Uterus (tissue), 2 donors: Measurements from ENCODE around the gene MYH15.

Experiments
- POLR2A ChIP-seq, 2 donors: fragments of 450-650 bp; IDR thresholded peaks; one replicate each; pipeline ENCODE4 v1.6.1; 2016; ENCODE audit warnings: antibody characterized with exemption in 2 of 2, mild to moderate bottlenecking in 1 of 2, moderate library complexity in 1 of 2
- TF ChIP-seq, protein P1 (sequence below), 4 experiments: fragments of 200-600 bp in 2 of 4; fragments of 450-650 bp in 2 of 4; sonication (generic) in 2 of 4; IDR thresholded peaks; one replicate each; pipeline ENCODE4 v1.5.1; 2016 to 2019; ENCODE audit warnings: antibody characterized with exemption in 4 of 4, mild to moderate bottlenecking in 2 of 4, moderate library complexity in 1 of 4

GRCh38 chr3:108503722-108504121, 6.7 kb downstream of the MYH15 start:
- no peak for TF ChIP-seq POLR2A (IDR thresholded peaks at IDR 0.05)
- TF ChIP-seq, protein P1, sequence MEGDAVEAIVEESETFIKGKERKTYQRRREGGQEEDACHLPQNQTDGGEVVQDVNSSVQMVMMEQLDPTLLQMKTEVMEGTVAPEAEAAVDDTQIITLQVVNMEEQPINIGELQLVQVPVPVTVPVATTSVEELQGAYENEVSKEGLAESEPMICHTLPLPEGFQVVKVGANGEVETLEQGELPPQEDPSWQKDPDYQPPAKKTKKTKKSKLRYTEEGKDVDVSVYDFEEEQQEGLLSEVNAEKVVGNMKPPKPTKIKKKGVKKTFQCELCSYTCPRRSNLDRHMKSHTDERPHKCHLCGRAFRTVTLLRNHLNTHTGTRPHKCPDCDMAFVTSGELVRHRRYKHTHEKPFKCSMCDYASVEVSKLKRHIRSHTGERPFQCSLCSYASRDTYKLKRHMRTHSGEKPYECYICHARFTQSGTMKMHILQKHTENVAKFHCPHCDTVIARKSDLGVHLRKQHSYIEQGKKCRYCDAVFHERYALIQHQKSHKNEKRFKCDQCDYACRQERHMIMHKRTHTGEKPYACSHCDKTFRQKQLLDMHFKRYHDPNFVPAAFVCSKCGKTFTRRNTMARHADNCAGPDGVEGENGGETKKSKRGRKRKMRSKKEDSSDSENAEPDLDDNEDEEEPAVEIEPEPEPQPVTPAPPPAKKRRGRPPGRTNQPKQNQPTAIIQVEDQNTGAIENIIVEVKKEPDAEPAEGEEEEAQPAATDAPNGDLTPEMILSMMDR (IDR thresholded peaks at IDR 0.05), result no peak
